ENCODE results near the gene COL6A1.
"Not testable (repeated sequence)": the region's sequence is repeated elsewhere in the genome, so short reads cannot be mapped to it uniquely, and the experiment has no call there.

DNA sequence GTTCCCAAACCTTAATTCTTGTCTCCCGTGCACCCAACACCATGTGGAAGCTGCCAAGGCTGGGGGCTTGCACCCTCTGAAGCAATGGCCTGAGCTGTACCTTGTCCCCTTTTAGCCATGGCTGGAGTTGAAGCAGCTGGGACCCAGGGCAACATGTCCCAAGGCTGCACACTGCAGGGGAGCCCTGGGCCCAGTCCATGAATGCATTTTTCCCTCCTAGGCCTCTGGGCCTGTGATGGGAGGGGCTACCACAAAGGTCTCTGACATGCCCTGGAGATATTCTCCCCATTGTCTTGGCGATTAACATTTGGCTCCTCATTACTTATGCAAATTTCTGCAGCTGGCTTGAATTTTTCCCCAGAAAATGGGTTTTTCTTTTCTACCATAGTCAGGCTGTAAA is 20.2 kb upstream of the COL6A1 start:
- TF ChIP-seq EZH2 (IDR thresholded peaks at IDR 0.05; ENCODE audit: borderline replicate concordance, insufficient read depth, low read length, poor library complexity, severe bottlenecking); POLR2AphosphoS5 (IDR thresholded peaks at IDR 0.05): not testable (repeated sequence)
- TF ChIP-seq, protein P1, sequence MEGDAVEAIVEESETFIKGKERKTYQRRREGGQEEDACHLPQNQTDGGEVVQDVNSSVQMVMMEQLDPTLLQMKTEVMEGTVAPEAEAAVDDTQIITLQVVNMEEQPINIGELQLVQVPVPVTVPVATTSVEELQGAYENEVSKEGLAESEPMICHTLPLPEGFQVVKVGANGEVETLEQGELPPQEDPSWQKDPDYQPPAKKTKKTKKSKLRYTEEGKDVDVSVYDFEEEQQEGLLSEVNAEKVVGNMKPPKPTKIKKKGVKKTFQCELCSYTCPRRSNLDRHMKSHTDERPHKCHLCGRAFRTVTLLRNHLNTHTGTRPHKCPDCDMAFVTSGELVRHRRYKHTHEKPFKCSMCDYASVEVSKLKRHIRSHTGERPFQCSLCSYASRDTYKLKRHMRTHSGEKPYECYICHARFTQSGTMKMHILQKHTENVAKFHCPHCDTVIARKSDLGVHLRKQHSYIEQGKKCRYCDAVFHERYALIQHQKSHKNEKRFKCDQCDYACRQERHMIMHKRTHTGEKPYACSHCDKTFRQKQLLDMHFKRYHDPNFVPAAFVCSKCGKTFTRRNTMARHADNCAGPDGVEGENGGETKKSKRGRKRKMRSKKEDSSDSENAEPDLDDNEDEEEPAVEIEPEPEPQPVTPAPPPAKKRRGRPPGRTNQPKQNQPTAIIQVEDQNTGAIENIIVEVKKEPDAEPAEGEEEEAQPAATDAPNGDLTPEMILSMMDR (IDR thresholded peaks at IDR 0.05; ENCODE audit: poor library complexity, severe bottlenecking), result not testable (repeated sequence)

Measured in neural cell (in vitro differentiated cells).